Fibroblast of the aortic adventitia (primary cell): ENCODE data around the gene TMTC1. TPM values are rescaled to one million over a fixed set of nuclear protein-coding genes. Genes with fewer than 3 reads are reported as not detected.
A peak's percentile ranks its signal among the peaks of the same experiment; 100 is the strongest.

Source experiments
- DNase-seq: peaks from one replicate; pipeline ENCODE4 v3.0.0-alpha.2; 2010; ENCODE audit warnings: low read depth
- H3K4me3 ChIP-seq: 2 replicates; pipeline ENCODE4 v1.5.1; 2011; ENCODE audit warnings: low read depth, mild to moderate bottlenecking, control low read depth, low read length, moderate library complexity
- CTCF ChIP-seq: IDR thresholded peaks from 2 replicates; pipeline ENCODE4 v1.5.1; 2011; ENCODE audit warnings: mild to moderate bottlenecking, low read length, control low read depth, inconsistent platforms; ENCODE audit not compliant: insufficient read depth
- total RNA-seq: library from RNA; depleted of rRNA; stranded (reverse); fragments of >200 nt; gene quantifications from 2 replicates; pipeline ENCODE4 v1.2.3, GENCODE V29; 2012; ENCODE audit warnings: low replicate concordance

Gene TMTC1
- total RNA-seq, 1 donor, result 54.9 TPM

GRCh38 chr12:29698756-29699155 lies 85.0 kb downstream of the TMTC1 start:
- TF ChIP-seq CTCF, result no peak
- peak; percentile 11 for DNase-seq
- H3K4me3 ChIP-seq, result no peak overlapping the region

GRCh38 chr12:29695800-29696199 lies 87.9 kb downstream of the TMTC1 start:
- no peak for DNase-seq
- TF ChIP-seq CTCF, result no peak
- H3K4me3 ChIP-seq, result no peak overlapping the region

- TF ChIP-seq CTCF, result no peak
- DNase-seq, result no peak
- no peak overlapping the region for H3K4me3 ChIP-seq
Measured at GRCh38 chr12:29695026-29695425, 88.7 kb downstream of the TMTC1 start.

GRCh38 chr12:29694002-29694401 lies 89.7 kb downstream of the TMTC1 start:
- no peak for DNase-seq
- TF ChIP-seq CTCF, result no peak

GRCh38 chr12:29692237-29692636 lies 91.5 kb downstream of the TMTC1 start:
- TF ChIP-seq CTCF, result no peak
- H3K4me3 ChIP-seq, result no peak overlapping the region
- no peak for DNase-seq

More at GRCh38 chr12:29694002-29694401, 89.7 kb downstream of the TMTC1 start:
- H3K4me3 ChIP-seq, result no peak overlapping the region

GRCh38 chr12:29691161-29691854 lies 92.4 kb downstream of the TMTC1 start:
- no peak for DNase-seq
- H3K4me3 ChIP-seq, result no peak overlapping the region
- no peak for TF ChIP-seq CTCF

- no peak for DNase-seq
- H3K4me3 ChIP-seq, result no peak overlapping the region
- TF ChIP-seq CTCF, result no peak
Measured at GRCh38 chr12:29690728-29691127, 93.0 kb downstream of the TMTC1 start.
